ENCODE data around the gene GATA3.

DNA sequence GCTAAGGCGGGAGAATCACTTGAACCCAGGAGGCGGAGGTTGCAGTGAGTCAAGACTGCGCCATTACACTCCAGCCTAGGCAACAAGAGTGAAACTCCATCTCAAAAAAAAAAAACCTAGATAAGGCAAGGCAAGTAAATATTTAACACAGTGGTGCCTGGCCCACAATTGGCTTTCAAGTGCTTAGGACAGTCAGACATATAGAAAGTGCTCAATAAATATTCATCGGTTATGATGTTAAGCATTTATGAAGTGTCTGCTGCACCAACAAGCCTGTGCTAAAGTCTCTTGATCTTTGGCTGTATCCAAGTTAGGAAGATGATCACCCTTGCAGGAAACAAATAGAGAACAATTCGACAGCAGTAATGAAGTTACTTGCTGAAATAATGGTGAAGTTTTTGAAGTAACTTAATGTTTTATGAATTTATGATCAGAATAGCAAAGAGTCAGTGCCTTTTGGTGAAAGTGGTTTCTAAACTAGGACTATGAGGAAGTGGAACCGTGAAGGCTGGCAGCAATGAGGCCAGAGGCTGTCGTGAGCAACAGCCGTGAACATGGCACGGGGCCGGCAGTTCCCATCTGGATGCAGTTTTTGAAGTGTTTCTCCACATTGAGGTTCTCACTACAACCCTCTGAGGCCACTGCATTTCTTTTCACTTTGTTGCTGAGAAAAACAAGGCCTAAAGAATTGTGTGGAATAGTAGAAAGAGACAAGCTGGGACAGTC, 48.1 kb upstream of the GATA3 start:
- TF ChIP-seq POLR2A (IDR thresholded peaks at IDR 0.05) (no peak), POLR2AphosphoS5 (IDR thresholded peaks at IDR 0.05) (no peak)
